Left lung (tissue), 10 donors: ENCODE measurements around the gene AP4S1. TPM values are rescaled to one million over a fixed set of nuclear protein-coding genes. Genes with fewer than 3 reads are reported as not detected.

Experiments used
- ATAC-seq: fragments of 200-7000 bp; cut with Tn5 transposase; one replicate; pipeline ENCODE4 v1.9.1; 2020; ENCODE audit warnings: moderate library complexity
- DNase-seq, 4 donors: peaks; one replicate each; pipeline ENCODE4 v3.0.0-alpha.2; 2013 to 2020
- H3K27ac ChIP-seq, 2 donors: fragments of 200-600 bp; sonication (generic) in 1 of 2; one replicate each; pipeline versions ENCODE4 v1.5.0 to v1.8.0; 2020 to 2021
- H3K27me3 ChIP-seq, 2 donors: fragments of 200-600 bp; sonication (generic) in 1 of 2; one replicate each; pipeline versions ENCODE4 v1.5.0 to v1.8.0; 2020 to 2021
- H3K36me3 ChIP-seq, 2 donors: fragments of 200-600 bp; sonication (generic) in 1 of 2; one replicate each; pipeline versions ENCODE4 v1.5.0 to v1.8.0; 2020 to 2021
- H3K4me1 ChIP-seq, 2 donors: fragments of 200-600 bp; one replicate each; pipeline ENCODE4 v1.8.0; 2021
- H3K4me3 ChIP-seq, 2 donors: fragments of 200-600 bp; sonication (generic) in 1 of 2; one replicate each; pipeline versions ENCODE4 v1.5.0 to v1.8.0; 2020 to 2021; ENCODE audit warnings: mild to moderate bottlenecking in 1 of 2
- H3K9me3 ChIP-seq, 2 donors: fragments of 200-600 bp; sonication (generic) in 1 of 2; one replicate each; pipeline versions ENCODE4 v1.5.0 to v1.8.0; 2020 to 2021
- intact Hi-C, 2 donors: fragments of 100-400 bp; cut with DNase I; formaldehyde crosslinking; loops; one replicate each; pipeline versions ENCODE4 v1.11.2 to v1.14.2; 2022
- polyA plus RNA-seq, 6 donors: library from polyadenylated mRNA; unstranded; fragments of 120-200 nt; gene quantifications; one replicate each; pipeline ENCODE4 v1.2.1, GENCODE V29; 2013; ENCODE audit not compliant: insufficient read length in 6 of 6
- total RNA-seq, 2 donors: library from RNA; stranded (reverse); fragmentation: NEBNext Ultra II Directional; extraction: Animal tissue kit (Norgen Biotek cat#: 25700); gene quantifications; one replicate each; pipeline ENCODE4 v1.2.1, GENCODE V29; 2021
- TF ChIP-seq, protein P1 (sequence below), 2 donors: fragments of 200-600 bp; sonication (generic) in 1 of 2; IDR thresholded peaks; one replicate each; pipeline versions ENCODE4 v1.5.0 to v1.8.0; 2021; ENCODE audit warnings: antibody characterized with exemption in 2 of 2
- donor health status: DM: no; HTN: yes; CAD: no.
- donor health status: DM: no; HTN: no; CAD: no.

The AP4S1 gene
- total and polyA plus RNA-seq, 8 donors = 6.9 to 25.0 (median 19.6) TPM

DNA sequence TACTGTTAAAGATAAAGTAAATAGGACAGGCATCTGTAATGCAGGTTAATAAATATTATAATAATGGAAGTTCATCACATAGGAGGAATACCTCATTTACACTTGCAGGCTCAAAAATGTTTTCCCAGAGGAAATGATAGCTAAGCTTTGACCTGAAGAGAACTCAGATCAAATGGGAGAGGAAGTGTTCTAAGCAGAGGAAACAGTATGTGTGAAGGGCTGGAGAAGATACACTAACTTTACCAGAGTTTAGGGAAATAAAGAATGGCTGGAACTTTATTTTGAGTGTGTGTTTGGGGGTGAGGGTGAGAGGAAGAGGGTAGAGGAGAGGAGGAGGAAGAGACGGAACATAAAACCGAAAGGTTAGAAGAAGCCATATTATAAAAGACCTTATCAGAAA, 34.0 kb upstream of the AP4S1 start:
- Histone ChIP-seq H3K36me3 (no peaks in the 10 kb centered on the region), H3K9me3 (no peaks in the 10 kb centered on the region), H3K4me3 (no peak overlapping the region), H3K27me3 (no peaks in the 10 kb centered on the region), H3K4me1 (peaks cover 4 to 40% of the 10 kb centered on the region in 2 donors), H3K27ac (no peak overlapping the region)
- intact Hi-C loops = no loop called here
- DNase-seq (no peak), ATAC-seq (no peak)
- TF ChIP-seq, protein P1, sequence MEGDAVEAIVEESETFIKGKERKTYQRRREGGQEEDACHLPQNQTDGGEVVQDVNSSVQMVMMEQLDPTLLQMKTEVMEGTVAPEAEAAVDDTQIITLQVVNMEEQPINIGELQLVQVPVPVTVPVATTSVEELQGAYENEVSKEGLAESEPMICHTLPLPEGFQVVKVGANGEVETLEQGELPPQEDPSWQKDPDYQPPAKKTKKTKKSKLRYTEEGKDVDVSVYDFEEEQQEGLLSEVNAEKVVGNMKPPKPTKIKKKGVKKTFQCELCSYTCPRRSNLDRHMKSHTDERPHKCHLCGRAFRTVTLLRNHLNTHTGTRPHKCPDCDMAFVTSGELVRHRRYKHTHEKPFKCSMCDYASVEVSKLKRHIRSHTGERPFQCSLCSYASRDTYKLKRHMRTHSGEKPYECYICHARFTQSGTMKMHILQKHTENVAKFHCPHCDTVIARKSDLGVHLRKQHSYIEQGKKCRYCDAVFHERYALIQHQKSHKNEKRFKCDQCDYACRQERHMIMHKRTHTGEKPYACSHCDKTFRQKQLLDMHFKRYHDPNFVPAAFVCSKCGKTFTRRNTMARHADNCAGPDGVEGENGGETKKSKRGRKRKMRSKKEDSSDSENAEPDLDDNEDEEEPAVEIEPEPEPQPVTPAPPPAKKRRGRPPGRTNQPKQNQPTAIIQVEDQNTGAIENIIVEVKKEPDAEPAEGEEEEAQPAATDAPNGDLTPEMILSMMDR (IDR thresholded peaks at IDR 0.05) = no peak

- Histone ChIP-seq H3K9me3 (peaks cover 0 to under 1% of the 10 kb centered on the region in 2 donors), H3K36me3 (no peaks in the 10 kb centered on the region), H3K4me3 (no peak overlapping the region), H3K27ac (no peak overlapping the region), H3K27me3 (no peaks in the 10 kb centered on the region), H3K4me1 (peaks cover 4 to 37% of the 10 kb centered on the region in 2 donors)
- TF ChIP-seq, protein P1 (IDR thresholded peaks at IDR 0.05) = no peak
- intact Hi-C loops = no loop called here
- DNase-seq = no peak
- no peak for ATAC-seq
Measured at GRCh38 chr14:30993071-30993470, 32.4 kb upstream of the AP4S1 start.

DNA sequence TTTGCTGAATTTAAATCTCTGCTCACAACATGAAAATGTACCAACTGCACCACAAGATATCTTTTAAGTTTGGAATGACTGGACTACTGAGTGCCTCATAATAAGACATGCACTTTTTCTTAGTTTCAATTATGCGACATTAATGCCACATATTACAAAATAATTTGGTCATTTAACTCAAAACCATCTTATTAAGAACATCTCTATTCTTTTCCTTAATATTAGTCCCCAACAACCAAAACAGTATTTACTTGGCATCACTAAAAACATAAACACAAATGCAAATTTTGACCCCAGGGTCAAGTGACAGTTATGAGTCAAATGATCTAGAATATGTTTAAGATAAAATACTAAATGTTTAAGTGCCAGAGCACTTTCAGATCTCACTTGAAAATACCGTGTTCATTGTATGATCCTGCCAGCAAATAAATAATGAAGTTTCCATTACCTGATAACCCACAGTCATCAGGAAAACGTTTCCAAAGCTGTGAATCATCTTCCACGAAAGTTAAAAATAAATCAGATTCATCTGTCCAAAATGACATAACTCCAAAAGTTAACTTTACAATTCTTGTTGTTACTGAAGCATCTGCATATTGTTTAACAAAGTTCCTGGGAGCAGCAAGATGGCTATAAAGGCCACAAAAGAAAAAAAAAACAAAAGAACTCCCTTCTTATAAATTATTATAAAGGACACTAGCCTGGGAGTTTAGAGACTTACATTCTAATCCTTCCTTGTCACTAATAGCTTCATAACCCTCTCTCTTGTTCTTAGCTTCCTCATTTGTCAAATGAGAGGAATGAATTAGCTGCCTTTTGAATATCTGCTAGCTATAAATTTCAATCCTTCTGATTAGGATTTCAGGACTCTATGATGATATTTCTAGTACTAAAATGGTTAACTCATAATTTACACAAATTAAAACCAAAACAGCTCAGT, 30.5 kb upstream of the AP4S1 start:
- peak; percentile 18 for ATAC-seq
- intact Hi-C loops = no loop called here
- no peak for DNase-seq
- peaks cover 0 to 7% of the 10 kb centered on the region in 2 donors for H3K9me3 ChIP-seq
- no peaks in the 10 kb centered on the region for H3K27me3 ChIP-seq
- H3K36me3 ChIP-seq = peaks cover 0 to 8% of the 10 kb centered on the region in 2 donors
- peaks cover 4 to 36% of the 10 kb centered on the region in 2 donors for H3K4me1 ChIP-seq
- TF ChIP-seq, protein P1 (IDR thresholded peaks at IDR 0.05) = no peak
- H3K4me3 ChIP-seq = no peak overlapping the region
- no peak overlapping the region for H3K27ac ChIP-seq

DNA sequence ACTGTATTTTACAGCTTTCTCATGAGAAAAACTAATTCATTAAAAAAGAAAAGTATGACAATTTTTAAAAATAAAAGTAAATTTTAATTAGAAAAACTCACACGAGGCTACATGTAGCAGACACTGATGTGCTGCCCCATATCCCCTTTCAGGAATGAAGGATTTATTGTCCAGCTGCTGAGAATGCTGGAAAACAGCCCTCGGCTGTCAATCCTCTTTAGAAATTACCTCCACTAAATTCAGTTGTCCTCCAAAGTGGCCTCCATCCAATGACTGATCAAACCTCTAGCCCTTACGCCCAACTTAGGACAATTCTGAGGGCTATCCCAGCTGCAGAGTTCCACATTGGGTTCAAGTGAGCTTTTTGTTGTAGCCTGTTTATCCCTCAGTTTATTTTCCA, 29.8 kb upstream of the AP4S1 start:
- TF ChIP-seq, protein P1 (IDR thresholded peaks at IDR 0.05) = no peak
- intact Hi-C loops = no loop called here
- Histone ChIP-seq H3K27ac (no peak overlapping the region), H3K9me3 (peaks cover 0 to 7% of the 10 kb centered on the region in 2 donors), H3K4me3 (no peak overlapping the region), H3K27me3 (no peaks in the 10 kb centered on the region), H3K36me3 (peaks cover 0 to 8% of the 10 kb centered on the region in 2 donors), H3K4me1 (peaks cover 4 to 34% of the 10 kb centered on the region in 2 donors)
- ATAC-seq = no peak
- no peak for DNase-seq

GRCh38 chr14:30996892-30997659, 28.4 kb upstream of the AP4S1 start:
- no peak overlapping the region for H3K4me3 ChIP-seq
- H3K9me3 ChIP-seq = peaks cover 0 to 7% of the 10 kb centered on the region in 2 donors
- intact Hi-C loops = no loop called here
- TF ChIP-seq, protein P1 (IDR thresholded peaks at IDR 0.05) = no peak
- H3K4me1 ChIP-seq = peaks cover 4 to 20% of the 10 kb centered on the region in 2 donors
- DNase-seq (no peak), ATAC-seq (no peak)
- H3K27me3 ChIP-seq = no peaks in the 10 kb centered on the region
- H3K36me3 ChIP-seq = peaks cover 0 to 13% of the 10 kb centered on the region in 2 donors
- no peak overlapping the region for H3K27ac ChIP-seq
